ENCODE measurements around the gene MCRIP2.

Gene MCRIP2

DNA sequence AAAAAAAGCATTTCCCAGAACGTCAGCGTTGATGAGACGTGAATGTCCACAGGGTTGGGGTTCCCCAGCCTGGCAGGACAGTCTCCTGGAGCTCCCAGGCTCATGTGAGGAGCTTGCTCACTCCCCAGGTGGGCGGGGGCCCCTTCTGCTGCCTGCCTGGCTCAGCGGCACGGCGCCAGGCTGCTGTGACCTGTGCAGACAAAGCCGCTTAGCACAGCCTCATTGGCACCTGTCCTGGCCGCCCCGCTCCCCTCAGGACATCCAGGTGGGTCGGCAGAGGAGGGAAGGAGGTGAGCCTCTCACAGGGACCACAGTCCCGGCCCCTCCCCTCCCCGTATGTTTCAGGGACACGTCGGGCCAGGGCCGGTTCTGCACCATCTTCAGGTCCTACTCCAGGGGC is 23.8 kb upstream of the MCRIP2 start:
- DNase-seq: no peak

DNA sequence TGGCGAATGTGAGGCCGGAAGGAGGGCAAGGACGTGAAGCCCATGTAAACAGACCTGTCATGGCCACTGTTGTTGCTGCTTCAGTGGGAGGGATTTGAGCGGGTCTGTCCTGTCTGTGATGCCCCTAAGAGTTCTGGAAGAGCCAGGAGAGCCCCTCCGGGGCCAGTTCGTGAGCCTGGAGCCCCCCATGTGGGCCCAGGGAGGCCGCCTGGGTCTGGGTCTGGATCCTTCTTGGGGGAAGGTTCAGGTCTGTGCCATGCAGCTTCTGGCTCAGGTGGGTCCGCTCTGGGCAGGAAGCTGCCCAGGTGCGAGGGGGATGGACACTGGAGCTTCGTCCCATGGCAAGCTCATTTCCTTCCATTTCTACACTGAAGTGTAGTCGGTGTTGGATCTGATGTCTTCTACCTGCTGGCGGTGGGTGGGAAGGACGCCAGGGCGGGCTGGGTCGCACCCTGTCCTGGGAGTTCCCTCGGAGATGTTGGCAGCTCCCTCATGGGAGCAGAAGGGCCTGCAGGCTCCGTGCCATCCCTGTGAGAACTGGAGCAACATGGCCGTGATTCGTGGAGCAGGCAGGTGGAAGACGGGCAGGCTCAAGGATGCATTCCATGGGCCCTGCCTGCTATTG is 22.0 kb upstream of the MCRIP2 start:
- DNase-seq: no peak

DNA sequence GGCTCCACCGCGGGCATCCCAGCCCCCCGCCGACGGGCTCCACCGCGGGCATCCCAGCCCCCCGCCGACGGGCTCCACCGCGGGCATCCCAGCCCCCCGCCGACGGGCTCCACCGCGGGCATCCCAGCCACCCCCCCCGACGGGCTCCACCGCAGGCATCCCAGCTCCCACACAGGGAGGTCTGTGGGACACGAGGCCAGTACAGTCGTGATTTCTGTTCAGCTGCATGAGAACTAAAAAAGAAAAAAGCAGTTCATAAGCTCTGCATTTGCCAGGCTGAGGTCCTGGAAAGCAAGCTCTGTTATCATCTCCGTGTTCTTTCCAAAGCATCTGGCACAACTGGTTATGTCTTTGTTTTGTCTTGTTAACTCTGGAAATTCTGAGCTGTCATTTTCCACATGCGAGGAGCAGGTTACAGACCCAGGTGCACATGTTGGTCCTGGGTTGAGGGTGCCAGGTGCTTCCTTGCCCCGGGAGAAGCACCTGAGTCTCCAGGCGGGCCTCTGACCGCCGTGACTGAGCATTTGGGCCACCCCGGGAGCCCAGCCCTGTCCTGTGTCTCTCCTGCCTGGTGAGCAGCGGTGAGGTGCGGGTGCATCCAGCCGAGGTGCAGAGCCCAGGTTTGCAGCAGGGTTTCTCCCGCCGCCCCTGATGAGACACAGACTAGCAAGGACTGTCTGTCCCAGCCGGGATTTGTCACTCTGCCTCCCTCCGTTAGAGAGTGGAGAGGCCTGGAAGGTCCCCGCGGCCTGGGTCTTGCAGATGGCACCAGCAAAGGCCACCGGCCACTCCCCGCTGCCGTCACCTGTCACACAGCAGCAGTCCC is 20.7 kb upstream of the MCRIP2 start:
- DNase-seq: no peak

DNA sequence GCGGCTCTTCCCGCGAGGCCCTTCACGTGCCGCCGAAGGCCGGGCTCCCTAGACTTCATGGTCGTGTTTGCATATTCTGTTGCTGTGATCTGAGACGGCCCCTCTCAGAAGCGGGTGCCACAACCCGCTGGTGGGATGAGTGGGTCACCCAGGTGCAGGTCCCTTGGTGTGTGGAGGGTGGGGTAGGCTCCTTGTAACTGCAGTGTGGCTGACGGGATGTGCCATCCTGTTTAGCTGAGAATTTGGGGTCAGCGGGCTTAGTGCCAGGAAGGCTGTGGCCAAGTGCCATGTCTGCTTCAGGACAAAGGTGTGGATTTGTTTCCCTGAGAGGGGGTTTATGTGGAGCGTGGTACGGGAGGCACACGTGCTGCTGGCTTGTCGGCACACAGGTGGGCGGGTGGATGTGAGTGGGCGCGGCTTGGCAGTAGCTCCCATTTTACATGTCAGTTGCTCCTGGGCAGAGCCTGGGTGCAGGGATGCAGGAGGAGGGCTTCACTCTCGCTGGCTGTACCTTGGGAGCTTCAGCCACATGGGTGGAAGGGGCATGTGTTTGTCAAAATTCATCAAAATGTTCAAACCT is 20.0 kb upstream of the MCRIP2 start:
- no peak for DNase-seq

DNA sequence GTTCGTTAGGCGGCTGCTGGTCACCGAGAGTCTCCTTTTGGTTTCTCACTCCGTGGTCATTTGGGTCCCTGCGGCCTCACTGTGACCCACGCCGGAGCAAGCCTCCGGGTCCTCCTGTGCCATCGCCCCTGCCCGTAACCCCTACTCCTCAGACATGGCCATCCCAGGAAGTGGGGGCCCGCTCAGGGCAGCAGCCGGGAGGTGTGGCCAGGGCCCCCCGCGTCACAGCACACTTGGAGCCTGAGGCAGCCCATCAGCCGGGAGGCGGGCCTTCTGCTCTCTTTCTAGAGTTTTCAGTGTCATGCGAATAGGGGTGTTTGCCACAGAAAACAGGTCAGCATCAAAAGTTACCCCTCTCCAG is 18.7 kb upstream of the MCRIP2 start:
- DNase-seq: no peak

DNA sequence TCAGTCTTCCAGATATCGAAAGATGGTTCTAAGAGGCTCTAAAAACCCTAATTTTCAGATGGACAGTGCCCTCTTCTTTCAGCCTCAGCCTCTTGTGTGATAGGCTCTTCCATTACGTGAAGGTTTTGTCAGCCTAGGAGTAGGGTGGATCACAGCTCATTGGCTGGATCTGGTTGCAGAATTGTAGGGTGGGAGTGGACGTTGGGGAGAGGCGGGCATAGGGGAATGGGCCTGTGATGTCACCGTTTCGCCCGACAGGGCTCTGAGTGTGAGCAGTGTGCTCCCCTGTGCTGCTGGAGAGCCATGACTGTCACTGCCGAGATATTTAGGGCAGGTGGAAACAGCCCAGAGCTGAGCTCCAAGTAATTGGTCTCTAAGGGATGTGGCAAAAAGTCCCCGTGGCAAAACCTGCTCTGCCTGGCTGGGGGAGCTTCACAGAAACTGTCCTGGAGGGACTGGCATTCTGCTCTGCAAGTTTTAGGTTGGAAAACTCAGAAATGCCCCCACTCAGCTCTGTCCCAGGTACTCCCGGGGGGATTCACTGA is 17.0 kb upstream of the MCRIP2 start:
- DNase-seq: no peak

DNA sequence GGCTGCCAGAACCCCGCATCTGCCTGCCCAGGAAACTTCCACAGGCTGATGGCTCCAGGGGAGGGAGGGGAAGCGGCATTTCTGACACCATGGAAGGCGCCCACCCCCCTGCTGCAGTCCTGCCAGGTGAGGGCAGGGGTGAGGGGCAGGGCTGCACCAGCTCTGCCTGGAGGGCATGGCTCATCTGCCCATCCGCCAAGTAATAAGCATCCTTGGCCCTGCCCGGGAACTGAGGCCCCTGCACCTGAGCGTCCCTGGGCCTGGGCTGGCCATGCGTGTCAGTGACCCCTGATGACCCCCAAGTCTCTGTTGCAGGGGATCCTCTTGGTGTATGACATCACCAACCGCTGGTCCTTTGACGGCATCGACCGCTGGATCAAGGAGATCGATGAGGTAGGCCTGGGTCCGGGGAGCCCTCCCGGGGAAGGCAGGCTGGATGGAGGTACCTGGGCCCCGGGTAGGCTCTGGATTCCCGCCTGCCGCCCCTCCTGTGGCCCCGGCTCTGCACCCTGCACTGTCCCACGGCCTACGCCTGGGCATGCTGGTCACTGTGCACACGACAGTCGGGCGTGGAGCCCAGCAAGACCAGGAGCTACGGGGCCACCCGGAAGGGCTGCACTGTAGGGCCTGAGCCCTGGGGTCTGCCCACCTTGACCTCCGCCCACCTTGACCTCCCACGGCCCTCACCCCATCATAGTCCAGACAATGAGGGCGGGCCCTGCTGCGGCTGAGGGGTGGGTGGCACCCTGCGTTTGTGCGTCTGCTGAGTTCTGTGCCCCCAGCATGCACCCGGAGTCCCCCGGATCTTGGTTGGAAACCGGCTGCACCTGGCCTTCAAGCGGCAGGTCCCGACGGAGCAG is 16.3 kb upstream of the MCRIP2 start:
- DNase-seq: no peak

DNA sequence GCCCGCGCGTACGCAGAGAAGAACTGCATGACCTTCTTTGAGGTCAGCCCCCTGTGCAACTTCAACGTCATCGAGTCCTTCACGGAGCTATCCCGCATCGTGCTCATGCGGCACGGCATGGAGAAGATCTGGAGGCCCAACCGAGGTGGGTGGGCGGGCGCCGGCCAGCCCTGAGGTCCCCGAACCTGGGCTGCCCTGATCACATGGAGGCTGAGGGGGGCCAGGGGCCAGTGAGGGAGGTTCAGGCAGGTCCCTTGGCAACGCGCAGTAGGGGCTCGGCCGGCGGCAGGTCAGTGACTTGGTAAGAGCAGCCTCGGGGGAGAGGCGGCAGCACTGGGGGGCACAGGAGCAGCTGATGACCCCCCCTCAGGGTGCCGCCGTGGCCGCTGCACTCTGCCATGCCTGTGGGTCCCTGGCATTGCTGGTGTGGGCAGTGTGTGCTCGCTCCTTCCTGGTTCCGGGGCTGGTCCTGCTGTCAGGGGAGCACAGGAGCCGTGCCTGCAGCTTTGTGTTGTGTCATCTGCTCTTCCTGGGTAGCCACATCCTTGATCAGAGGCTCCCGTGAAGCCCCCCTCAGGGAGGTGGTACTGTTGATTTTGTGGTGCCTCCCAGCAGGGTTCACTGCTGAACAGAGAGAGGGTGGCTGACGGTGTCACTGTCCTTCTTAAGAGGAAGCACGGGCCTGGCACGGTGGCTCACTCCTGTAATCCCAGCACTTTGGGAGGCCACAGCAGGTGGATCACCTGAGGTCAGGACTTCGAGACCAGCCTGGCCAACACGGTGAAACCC is 15.5 kb upstream of the MCRIP2 start:
- no peak for DNase-seq

DNA sequence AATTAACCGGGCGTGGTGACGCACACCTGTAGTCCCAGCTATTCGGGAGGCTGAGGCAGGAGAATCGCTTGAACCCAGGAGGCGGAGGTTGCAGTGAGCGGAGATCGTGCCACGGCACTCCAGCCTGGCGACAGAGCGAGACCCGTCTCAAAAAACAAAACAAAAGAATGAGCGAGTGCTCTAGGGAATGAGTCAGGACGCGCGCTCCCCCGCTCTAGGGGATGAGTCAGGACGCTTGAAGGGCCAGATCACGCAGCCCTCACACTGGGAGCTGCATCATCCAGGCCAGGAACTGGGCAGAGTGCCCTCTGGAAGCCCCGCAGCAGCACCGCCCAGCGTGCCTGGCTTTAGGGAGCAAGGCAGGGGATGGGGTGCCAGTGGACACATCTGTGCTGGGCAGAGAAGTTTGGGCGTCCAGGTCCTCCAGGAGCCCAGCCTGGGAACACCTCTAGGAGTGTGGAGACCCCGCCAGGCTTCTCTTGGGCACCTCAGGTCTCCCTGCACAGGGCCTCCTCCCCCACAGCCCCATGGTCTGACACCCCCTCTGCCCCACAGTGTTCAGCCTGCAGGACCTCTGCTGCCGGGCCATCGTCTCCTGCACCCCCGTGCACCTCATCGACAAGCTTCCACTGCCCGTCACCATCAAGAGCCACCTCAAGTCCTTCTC is 14.7 kb upstream of the MCRIP2 start:
- no peak for DNase-seq

DNA sequence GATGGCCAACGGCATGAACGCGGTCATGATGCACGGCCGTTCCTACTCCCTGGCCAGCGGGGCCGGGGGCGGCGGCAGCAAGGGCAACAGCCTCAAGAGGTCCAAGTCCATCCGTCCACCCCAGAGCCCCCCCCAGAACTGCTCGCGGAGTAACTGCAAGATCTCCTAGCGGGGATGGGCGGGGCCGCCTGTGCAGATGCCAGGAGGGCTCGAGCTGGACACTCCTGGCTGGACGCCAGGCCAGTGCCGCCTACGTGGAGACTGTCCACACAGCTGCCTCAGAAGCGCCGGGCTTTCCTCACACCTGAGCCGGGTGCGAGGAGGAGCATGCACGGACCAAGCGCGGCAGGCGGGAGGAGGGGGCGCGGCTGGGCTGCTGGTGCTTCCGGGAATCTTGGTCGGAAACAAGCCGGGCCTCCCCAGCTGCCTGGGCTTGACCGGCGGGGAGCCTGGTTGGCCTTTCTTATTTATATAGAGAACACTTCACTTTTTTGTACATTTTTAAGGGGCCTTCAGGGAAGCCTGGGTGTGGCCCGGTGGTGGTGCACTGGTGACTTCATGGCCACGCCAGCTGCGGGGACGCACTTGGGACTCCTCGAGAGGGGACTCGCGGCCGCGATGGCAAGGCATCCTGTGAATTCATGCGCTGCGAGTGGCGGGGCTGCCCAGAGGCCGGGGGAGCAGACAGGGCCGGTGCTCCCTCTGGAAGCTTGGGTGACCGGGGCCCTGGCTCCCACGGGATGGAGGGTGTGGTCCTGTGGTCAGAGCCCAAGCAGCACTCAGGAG is 14.0 kb upstream of the MCRIP2 start:
- no peak for DNase-seq

DNA sequence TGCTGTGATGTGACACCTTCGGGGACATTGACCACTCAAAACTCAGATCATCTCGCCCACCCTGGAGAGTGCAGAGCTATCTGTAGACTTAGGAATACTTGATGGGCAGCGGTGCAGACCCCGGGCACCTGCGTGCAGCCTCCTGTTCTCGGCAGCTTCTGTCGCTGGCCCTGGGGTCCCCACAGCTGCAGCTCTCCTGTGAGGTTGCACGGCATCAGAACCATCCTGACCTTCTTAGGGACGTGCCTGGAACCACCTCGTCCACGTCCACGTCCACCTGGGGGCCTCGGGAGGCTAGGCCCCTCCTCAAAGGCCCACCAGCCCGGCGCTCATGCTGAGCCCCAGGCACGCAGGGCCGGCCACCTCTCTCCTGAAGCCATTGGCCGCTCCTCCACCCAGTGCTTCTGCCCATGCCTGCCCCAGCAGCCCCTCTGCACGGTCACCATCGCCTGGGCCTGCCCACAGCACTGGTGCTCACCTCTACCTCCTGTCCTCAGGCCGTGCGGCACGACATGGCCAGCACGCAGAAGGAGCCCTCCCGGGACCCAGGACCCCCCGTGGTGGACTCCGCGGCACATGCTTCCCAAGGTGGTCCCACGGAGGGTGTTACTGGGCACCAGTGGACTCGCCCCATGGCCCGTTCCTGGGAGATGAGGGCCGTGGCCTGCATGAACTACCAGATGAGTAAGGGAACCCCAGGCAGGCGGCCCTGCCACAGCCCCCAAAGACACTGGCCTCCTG is 13.1 kb upstream of the MCRIP2 start:
- no peak for DNase-seq

DNA sequence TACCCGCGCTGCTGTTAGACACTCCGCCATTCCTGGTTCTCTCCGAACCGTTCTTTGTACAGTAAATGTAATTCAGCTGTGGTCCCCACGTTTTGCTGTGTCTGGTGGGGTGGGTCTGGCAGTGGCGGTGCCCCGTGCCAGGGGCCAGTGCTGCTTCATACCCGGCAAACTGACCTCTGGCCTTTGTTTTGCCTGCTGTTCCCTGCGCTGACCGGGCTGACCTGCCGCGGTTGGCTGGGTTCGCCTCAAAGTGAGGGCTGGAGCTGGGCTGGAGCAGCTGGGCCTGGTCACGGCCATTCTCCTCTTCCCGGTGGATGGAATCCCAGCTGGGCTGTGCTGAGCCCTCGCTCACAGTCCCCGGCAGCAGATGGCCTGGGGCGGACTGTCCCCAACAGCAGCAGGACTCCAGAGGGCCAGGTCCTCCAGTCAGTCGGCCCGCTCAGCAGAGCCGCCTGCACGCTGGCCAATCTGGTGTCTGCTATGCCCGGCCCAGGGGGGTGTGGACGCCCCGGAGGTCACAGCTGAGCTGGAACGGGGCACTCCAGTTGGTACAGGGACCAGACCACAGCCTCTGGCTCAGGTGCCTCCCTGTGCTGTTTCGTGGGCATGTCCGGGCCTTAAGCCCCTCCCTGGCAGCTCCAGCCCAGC is 12.3 kb upstream of the MCRIP2 start:
- no peak for DNase-seq

DNA sequence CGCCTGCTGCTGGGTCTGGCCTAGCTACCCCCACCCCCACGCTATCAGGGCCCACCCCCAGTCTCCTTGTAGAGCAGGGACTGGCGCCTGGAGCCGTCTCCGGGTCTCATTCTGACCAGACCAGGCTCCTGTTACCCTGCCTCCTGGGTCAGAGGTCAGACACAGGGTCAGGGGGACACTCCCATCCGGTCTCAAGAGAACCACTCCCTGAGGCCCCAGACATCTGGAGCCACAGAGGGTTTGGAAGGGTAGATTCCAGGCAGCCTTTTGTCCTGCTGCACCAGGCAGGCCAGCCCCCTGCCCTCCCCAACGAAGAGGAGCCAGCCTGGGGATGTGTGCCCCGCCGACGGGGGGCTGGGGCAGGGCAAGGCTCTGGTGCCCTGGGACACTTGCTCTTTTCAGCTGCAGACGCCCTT is 11.8 kb upstream of the MCRIP2 start:
- DNase-seq: no peak

DNA sequence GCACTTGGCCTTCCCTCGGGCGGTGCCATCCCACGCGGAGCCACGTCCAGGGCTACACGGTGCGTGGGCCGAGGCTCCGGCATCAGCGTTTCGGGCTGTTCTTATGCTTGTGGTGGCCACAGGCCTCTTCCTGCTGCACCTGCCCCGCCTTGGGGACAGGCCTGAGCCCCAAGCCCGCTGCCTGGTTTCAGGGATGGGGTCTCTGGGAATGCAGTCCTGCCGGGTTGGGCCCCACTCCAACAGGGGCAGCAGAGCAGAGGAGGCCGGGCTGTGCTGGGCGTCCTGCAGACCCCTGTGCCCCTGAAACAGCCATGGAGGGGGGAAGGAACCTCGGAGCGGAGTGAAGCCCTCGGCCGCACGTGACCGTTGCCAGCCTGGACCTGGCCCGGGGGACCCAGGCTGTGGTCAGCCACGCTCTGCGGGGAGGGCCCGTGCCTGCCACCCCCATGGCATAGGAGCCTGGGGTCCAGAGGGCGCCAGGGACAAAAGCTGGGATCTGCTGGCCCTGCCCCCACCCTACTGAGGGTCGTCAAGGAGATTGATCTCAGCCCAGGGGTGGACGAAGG is 11.3 kb upstream of the MCRIP2 start:
- no peak for DNase-seq

DNA sequence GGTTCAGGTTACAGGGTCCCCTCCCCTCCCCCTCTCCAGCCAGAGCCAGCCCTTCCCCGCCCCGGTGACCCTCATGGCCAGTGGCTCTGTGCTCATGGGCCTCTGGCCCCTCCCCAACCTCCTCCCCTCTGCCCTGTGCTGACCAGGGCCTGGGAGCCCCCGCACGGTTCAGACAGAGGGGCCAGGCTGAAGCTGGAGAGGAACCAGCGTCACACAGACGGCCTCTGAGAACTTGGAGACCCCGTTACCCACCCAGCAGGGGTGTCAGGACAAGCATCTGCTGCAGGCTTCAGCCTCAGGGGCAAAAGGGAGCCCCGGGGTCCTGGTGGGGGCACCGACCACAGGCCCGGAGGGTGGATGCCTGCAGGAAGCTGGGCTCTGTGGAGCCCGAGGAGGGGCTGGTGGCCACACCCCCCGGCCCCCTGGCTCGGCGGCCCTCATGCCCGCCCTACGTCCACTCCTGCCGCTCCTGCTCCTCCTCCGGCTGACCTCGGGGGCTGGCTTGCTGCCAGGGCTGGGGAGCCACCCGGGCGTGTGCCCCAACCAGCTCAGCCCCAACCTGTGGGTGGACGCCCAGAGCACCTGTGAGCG is 10.7 kb upstream of the MCRIP2 start, which contains the start of gene WFIKKN1:
TSS of gene WFIKKN1 (plus strand) at position 171 of the 591 bp plus-strand sequence. CDS start at position 440, 269 bp downstream.
- no peak for DNase-seq

DNA sequence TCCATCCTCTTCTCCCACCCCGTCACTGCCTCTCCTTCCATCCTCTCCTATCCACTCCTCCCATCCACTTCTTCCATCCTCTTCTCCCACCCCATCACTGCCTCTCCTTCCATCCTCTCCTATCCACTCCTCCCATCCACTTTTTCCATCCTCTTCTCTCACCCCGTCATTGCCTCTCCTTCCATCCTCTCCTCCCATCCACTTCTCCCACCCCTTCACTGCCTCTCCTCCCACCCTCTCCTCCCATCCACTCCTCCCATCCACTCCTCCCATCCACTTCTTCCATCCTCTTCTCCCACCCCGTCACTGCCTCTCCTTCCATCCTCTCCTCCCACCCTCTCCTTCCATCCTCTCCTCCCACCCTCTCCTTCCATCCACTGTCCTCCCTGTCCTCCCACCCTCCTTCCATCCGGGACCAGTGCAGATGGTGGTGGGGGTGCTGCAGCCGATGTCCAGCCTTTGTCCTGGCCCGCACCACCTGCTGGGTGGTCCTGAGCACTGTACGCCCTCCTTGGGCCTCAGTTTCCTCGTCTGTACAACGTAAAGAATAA is 9.7 kb upstream of the MCRIP2 start:
- no peak for DNase-seq

DNA sequence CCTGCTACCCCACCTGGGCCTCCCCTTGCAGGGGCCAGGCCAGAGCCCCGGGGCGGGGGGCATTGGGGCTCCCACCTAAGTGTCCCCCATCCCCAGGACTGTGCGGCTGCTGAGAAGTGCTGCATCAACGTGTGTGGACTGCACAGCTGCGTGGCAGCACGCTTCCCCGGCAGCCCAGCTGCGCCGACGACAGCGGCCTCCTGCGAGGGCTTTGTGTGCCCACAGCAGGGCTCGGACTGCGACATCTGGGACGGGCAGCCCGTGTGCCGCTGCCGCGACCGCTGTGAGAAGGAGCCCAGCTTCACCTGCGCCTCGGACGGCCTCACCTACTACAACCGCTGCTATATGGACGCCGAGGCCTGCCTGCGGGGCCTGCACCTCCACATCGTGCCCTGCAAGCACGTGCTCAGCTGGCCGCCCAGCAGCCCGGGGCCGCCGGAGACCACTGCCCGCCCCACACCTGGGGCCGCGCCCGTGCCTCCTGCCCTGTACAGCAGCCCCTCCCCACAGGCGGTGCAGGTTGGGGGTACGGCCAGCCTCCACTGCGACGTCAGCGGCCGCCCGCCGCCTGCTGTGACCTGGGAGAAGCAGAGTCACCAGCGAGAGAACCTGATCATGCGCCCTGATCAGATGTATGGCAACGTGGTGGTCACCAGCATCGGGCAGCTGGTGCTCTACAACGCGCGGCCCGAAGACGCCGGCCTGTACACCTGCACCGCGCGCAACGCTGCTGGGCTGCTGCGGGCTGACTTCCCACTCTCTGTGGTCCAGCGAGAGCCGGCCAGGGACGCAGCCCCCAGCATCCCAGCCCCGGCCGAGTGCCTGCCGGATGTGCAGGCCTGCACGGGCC is 8.9 kb upstream of the MCRIP2 start:
- no peak for DNase-seq
